MM.1S (cell line): Measurements from ENCODE around the gene F13A1.

Experiments used
- DNase-seq: peaks from one replicate; pipeline ENCODE4 v3.0.0-alpha.2; 2015
- H2AFZ ChIP-seq: fragments of 300-600 bp; sonication (generic); 2 replicates; pipeline ENCODE4 v1.6.0; 2016; ENCODE audit warnings: antibody characterized with exemption, low read length
- H3F3A ChIP-seq: fragments of 300-600 bp; sonication (generic); 2 replicates; pipeline ENCODE4 v1.6.1; 2016; ENCODE audit warnings: mild to moderate bottlenecking, antibody characterized with exemption, low read length, moderate library complexity, mixed read lengths; ENCODE audit not compliant: insufficient read depth
- H3K27ac ChIP-seq: fragments of 300-600 bp; sonication (generic); 2 replicates; pipeline ENCODE4 v1.5.1; 2016; ENCODE audit warnings: mild to moderate bottlenecking, low read length
- H3K27me3 ChIP-seq: fragments of 300-600 bp; sonication (generic); replicated peaks from 2 replicates; pipeline ENCODE4 v1.6.0; 2016; ENCODE audit warnings: low read length; ENCODE audit not compliant: insufficient read depth
- H3K36me3 ChIP-seq: fragments of 300-600 bp; sonication (generic); replicated peaks from 2 replicates; pipeline ENCODE4 v1.6.1; 2016; ENCODE audit warnings: mild to moderate bottlenecking, low read length, mixed read lengths; ENCODE audit not compliant: insufficient read depth
- H3K4me1 ChIP-seq: fragments of 300-600 bp; sonication (generic); 2 replicates; pipeline ENCODE4 v1.6.1; 2016; ENCODE audit warnings: low read length, mixed read lengths
- H3K4me2 ChIP-seq: fragments of 300-600 bp; sonication (generic); 2 replicates; pipeline ENCODE4 v1.6.0; 2016; ENCODE audit warnings: low read depth, low read length
- H3K4me3 ChIP-seq: fragments of 300-600 bp; sonication (generic); 2 replicates; pipeline ENCODE4 v1.5.1; 2016; ENCODE audit warnings: low read length, mixed read lengths
- H3K79me2 ChIP-seq: fragments of 300-600 bp; sonication (generic); 2 replicates; pipeline ENCODE4 v1.6.1; 2016; ENCODE audit warnings: mixed run types, low read length, mixed read lengths
- H3K9ac ChIP-seq: fragments of 300-600 bp; sonication (generic); 2 replicates; pipeline ENCODE4 v1.6.1; 2016; ENCODE audit warnings: low read length, mixed read lengths
- H3K9me2 ChIP-seq: fragments of 300-600 bp; sonication (generic); replicated peaks from 2 replicates; pipeline ENCODE4 v1.6.1; 2016; ENCODE audit warnings: mild to moderate bottlenecking, low read length, mixed read lengths; ENCODE audit not compliant: insufficient read depth
- H3K9me3 ChIP-seq: fragments of 300-600 bp; sonication (generic); replicated peaks from 2 replicates; pipeline ENCODE4 v1.6.1; 2016; ENCODE audit warnings: mild to moderate bottlenecking, low read length, mixed read lengths; ENCODE audit not compliant: insufficient read depth
- H4K20me1 ChIP-seq: fragments of 300-600 bp; sonication (generic); 2 replicates; pipeline ENCODE4 v1.6.1; 2016; ENCODE audit warnings: mild to moderate bottlenecking, low read length, moderate library complexity, mixed read lengths; ENCODE audit not compliant: insufficient read depth
- CTCF ChIP-seq: fragments of 300-600 bp; sonication (generic); IDR thresholded peaks from 2 replicates; pipeline ENCODE4 v1.5.1; 2016; ENCODE audit warnings: antibody characterized with exemption, low read length, mixed read lengths
- EZH2 ChIP-seq: fragments of 300-600 bp; sonication (generic); optimal IDR thresholded peaks from 2 replicates; pipeline ENCODE3; 2017; ENCODE audit warnings: low read depth, mild to moderate bottlenecking, antibody characterized with exemption, low read length, mixed read lengths
- EZH2phosphoT487 ChIP-seq: fragments of 300-600 bp; sonication (generic); IDR thresholded peaks from 2 replicates; pipeline ENCODE4 v1.6.1; 2018; ENCODE audit warnings: antibody characterized with exemption, low read length

The F13A1 gene

GRCh38 chr6:6357530-6357929 is 37.1 kb upstream of the F13A1 start:
- 0 out of 2 replicates have a peak, but pooled peaks cover 4% of the 10 kb centered on the region for H3K9me3 ChIP-seq
- H3K4me3 ChIP-seq, result no peak overlapping the region
- H3K9me2 ChIP-seq, result no peaks in the 10 kb centered on the region
- no peaks in the 10 kb centered on the region for H3K27me3 ChIP-seq
- no peaks in the 10 kb centered on the region for H3F3A ChIP-seq
- no peak overlapping the region for H3K4me2 ChIP-seq
- no peak overlapping the region for H3K27ac ChIP-seq
- no peak overlapping the region for H3K9ac ChIP-seq
- H3K79me2 ChIP-seq, result no peaks in the 10 kb centered on the region
- H3K36me3 ChIP-seq, result no peaks in the 10 kb centered on the region
- H2AFZ ChIP-seq, result no peak overlapping the region
- DNase-seq, result no peak
- H4K20me1 ChIP-seq, result no peaks in the 10 kb centered on the region
- no peaks in the 10 kb centered on the region for H3K4me1 ChIP-seq
- TF ChIP-seq EZH2, result no peak
- no peak for TF ChIP-seq EZH2phosphoT487
- TF ChIP-seq CTCF, result no peak

- no peak for DNase-seq
- Histone ChIP-seq H4K20me1 (no peaks in the 10 kb centered on the region), H3K27ac (no peak overlapping the region)
These were observed 36.6 kb upstream of the F13A1 start for GRCh38 chr6:6357032-6357431.

GRCh38 chr6:6352772-6353171 is 32.3 kb upstream of the F13A1 start:
- no peaks in the 10 kb centered on the region for H3K79me2 ChIP-seq
- 0 out of 2 replicates have a peak, but pooled peaks cover 4% of the 10 kb centered on the region for H3K9me3 ChIP-seq
- H3K9ac ChIP-seq, result no peak overlapping the region
- H3F3A ChIP-seq, result no peaks in the 10 kb centered on the region
- no peaks in the 10 kb centered on the region for H3K9me2 ChIP-seq
- H3K36me3 ChIP-seq, result no peaks in the 10 kb centered on the region
- no peak overlapping the region for H2AFZ ChIP-seq
- H4K20me1 ChIP-seq, result no peaks in the 10 kb centered on the region
- H3K4me3 ChIP-seq, result no peak overlapping the region
- H3K27me3 ChIP-seq, result no peaks in the 10 kb centered on the region
- H3K4me1 ChIP-seq, result no peaks in the 10 kb centered on the region
- DNase-seq, result no peak
- H3K4me2 ChIP-seq, result no peak overlapping the region
- no peak overlapping the region for H3K27ac ChIP-seq
- TF ChIP-seq CTCF (no peak), EZH2phosphoT487 (no peak), EZH2 (no peak)

More at GRCh38 chr6:6357032-6357431, 36.6 kb upstream of the F13A1 start:
- TF ChIP-seq CTCF (no peak), EZH2 (no peak), EZH2phosphoT487 (no peak)
- H3K9me3 ChIP-seq, result 0 out of 2 replicates have a peak, but pooled peaks cover 4% of the 10 kb centered on the region
- no peaks in the 10 kb centered on the region for H3K4me1 ChIP-seq
- H3K9me2 ChIP-seq, result no peaks in the 10 kb centered on the region
- H3K4me3 ChIP-seq, result no peak overlapping the region
- no peak overlapping the region for H2AFZ ChIP-seq
- H3K9ac ChIP-seq, result no peak overlapping the region
- H3F3A ChIP-seq, result no peaks in the 10 kb centered on the region
- H3K36me3 ChIP-seq, result no peaks in the 10 kb centered on the region
- H3K27me3 ChIP-seq, result no peaks in the 10 kb centered on the region
- H3K4me2 ChIP-seq, result no peak overlapping the region
- no peaks in the 10 kb centered on the region for H3K79me2 ChIP-seq
